Measurements from ENCODE around the gene HOMER1. TPM values are rescaled to one million over a fixed set of nuclear protein-coding genes. Genes with fewer than 3 reads are reported as not detected.

The HOMER1 gene
- total RNA-seq, 2 experiments from 2014 or later: 6.3 to 13.9 TPM

DNA sequence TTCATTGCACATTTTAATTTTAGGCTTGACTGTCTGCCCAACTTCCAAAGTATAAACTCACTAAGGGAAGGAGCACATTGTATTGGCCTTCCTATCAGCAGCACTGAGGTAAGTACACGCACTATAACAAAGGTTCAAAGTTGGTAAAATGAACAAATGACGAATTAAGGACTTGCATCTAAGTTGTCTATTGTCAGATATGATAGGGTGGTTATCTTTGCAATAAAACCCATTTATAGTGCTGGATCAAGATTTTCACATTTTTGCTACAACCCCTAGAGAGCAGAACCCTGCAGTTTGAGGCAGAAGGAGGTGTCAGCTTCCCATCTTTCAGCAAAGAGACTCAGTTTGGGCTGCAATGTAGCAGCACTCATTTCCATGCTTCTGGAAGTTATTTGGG, 5.1 kb downstream of the HOMER1 start:
- ChIA-PET CTCF (ENCODE audit: unreplicated experiment) (interaction anchor here (0.6 kb wide), 1 partner anchor 716 kb away, joined by 3 read pairs; no protein-coding TSS in a partner anchor), POLR2A (interaction anchor here (0.6 to 1.3 kb wide), 8 partner anchors 7 to 874 kb away, joined by 3 to 5 read pairs (median 3); no protein-coding TSS in a partner anchor)
- no peak overlapping the region for H3K27ac ChIP-seq (ENCODE audit: low read depth, low read length, poor library complexity, severe bottlenecking)
- DNase-seq (ENCODE audit: low spot score): no peak
- no TSS peak for BruUV-seq (replicated peaks)
- 0 out of 2 replicates have a peak, but pooled peaks cover 6% of the 10 kb centered on the region for H4K20me1 ChIP-seq (ENCODE audit: insufficient read depth, low read length)
- H3K4me1 ChIP-seq (ENCODE audit: insufficient read depth, low read length, poor library complexity, severe bottlenecking): peaks cover 30% of the 10 kb centered on the region
- H3K36me3 ChIP-seq (ENCODE audit: insufficient read depth, low read length): no peaks in the 10 kb centered on the region
- H3K4me3 ChIP-seq (ENCODE audit: low read depth, low read length, poor library complexity, severe bottlenecking): no peak overlapping the region
- H2AFZ ChIP-seq (ENCODE audit: low read length): no peak overlapping the region
- H3K9me3 ChIP-seq (ENCODE audit: low read length): no peaks in the 10 kb centered on the region
- no peaks in the 10 kb centered on the region for H3K9me2 ChIP-seq (ENCODE audit: insufficient read depth, low read length)
- peak overlapping the region; percentile 13; the same call in 1 of the 2 replicates for H3K4me2 ChIP-seq (ENCODE audit: low read length)
- no peak for TF ChIP-seq EZH2phosphoT487 (IDR thresholded peaks at IDR 0.05; ENCODE audit: borderline replicate concordance, low read depth, low read length)
- TF ChIP-seq, protein P1, sequence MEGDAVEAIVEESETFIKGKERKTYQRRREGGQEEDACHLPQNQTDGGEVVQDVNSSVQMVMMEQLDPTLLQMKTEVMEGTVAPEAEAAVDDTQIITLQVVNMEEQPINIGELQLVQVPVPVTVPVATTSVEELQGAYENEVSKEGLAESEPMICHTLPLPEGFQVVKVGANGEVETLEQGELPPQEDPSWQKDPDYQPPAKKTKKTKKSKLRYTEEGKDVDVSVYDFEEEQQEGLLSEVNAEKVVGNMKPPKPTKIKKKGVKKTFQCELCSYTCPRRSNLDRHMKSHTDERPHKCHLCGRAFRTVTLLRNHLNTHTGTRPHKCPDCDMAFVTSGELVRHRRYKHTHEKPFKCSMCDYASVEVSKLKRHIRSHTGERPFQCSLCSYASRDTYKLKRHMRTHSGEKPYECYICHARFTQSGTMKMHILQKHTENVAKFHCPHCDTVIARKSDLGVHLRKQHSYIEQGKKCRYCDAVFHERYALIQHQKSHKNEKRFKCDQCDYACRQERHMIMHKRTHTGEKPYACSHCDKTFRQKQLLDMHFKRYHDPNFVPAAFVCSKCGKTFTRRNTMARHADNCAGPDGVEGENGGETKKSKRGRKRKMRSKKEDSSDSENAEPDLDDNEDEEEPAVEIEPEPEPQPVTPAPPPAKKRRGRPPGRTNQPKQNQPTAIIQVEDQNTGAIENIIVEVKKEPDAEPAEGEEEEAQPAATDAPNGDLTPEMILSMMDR (conservative IDR thresholded peaks at IDR 0.05; ENCODE audit: low read length): no peak
- H3K79me2 ChIP-seq (ENCODE audit: insufficient read depth, low read depth, low read length): peaks cover 19% of the 10 kb centered on the region; the same call in 1 of the 2 replicates
- intact Hi-C loops (cut with micrococcal nuclease; ENCODE audit: unreplicated experiment): no loop called here

DNA sequence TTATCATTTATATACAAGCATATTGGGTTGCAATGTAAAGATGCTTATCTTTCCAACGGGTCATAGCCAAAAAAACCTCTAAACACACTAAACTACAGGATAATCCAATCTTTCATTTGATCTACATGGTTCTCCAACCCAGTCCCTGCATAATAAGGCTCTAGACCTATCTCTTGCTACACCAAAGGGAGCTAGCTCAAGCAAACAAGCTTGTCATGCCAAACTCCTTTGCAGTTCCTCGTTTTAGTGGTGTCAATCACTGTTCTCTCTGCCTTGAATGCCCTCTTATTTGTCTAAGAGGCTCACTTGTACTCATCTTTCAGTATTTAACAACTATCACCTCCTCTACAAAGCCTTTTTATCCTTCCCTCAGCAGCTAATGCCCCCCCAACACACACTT, 5.6 kb downstream of the HOMER1 start:
- no peak overlapping the region for H2AFZ ChIP-seq (ENCODE audit: low read length)
- H3K9me3 ChIP-seq (ENCODE audit: low read length): no peaks in the 10 kb centered on the region
- H4K20me1 ChIP-seq (ENCODE audit: insufficient read depth, low read length): 0 out of 2 replicates have a peak, but pooled peaks cover 6% of the 10 kb centered on the region
- intact Hi-C loops (cut with micrococcal nuclease; ENCODE audit: unreplicated experiment): no loop called here
- CTCF ChIA-PET (ENCODE audit: unreplicated experiment): interaction anchor here (0.6 kb wide), 1 partner anchor 716 kb away, joined by 3 read pairs; no protein-coding TSS in a partner anchor
- H3K79me2 ChIP-seq (ENCODE audit: insufficient read depth, low read depth, low read length): peaks cover 19% of the 10 kb centered on the region; the same call in 1 of the 2 replicates
- no peaks in the 10 kb centered on the region for H3K36me3 ChIP-seq (ENCODE audit: insufficient read depth, low read length)
- TF ChIP-seq, protein P1 (conservative IDR thresholded peaks at IDR 0.05; ENCODE audit: low read length): no peak
- no peak for TF ChIP-seq EZH2phosphoT487 (IDR thresholded peaks at IDR 0.05; ENCODE audit: borderline replicate concordance, low read depth, low read length)
- peaks cover 30% of the 10 kb centered on the region for H3K4me1 ChIP-seq (ENCODE audit: insufficient read depth, low read length, poor library complexity, severe bottlenecking)
- H3K27ac ChIP-seq (ENCODE audit: low read depth, low read length, poor library complexity, severe bottlenecking): no peak overlapping the region
- POLR2A ChIA-PET: interaction anchor here (0.6 to 1.1 kb wide), 4 partner anchors 9 to 874 kb away, joined by 3 to 5 read pairs (median 3); no protein-coding TSS in a partner anchor
- no peaks in the 10 kb centered on the region for H3K9me2 ChIP-seq (ENCODE audit: insufficient read depth, low read length)
- no peak overlapping the region for H3K4me3 ChIP-seq (ENCODE audit: low read depth, low read length, poor library complexity, severe bottlenecking)
- DNase-seq (ENCODE audit: low spot score): no peak
- 0 out of 2 replicates have a peak overlapping the region, but pooled peaks have one; percentile 13 for H3K4me2 ChIP-seq (ENCODE audit: low read length)
- BruUV-seq (replicated peaks): no TSS peak

Data from OCI-LY7 (cell line).